ENCODE results near the gene ZC3H8.

Gene ZC3H8

GRCh38 chr2:112262876-112263275, 8.0 kb upstream of the ZC3H8 start:
- in situ Hi-C loops (cut with HindIII; ENCODE audit: low sequenced_read_pairs): no loop called here
- no peak for DNase-seq (ENCODE audit: low read depth)
- no peak for TF ChIP-seq CTCF (IDR thresholded peaks at IDR 0.05; ENCODE audit: low read depth, low read length, missing control alignments)
- no peak overlapping the region for H3K4me3 ChIP-seq (ENCODE audit: low read depth, low read length)

- H3K4me3 ChIP-seq (ENCODE audit: low read depth, low read length): no peak overlapping the region
- TF ChIP-seq CTCF (IDR thresholded peaks at IDR 0.05; ENCODE audit: low read depth, low read length, missing control alignments): no peak
- DNase-seq (ENCODE audit: low read depth): no peak
- in situ Hi-C loops (cut with HindIII; ENCODE audit: low sequenced_read_pairs): no loop called here
Observed at GRCh38 chr2:112260295-112260625, 5.4 kb upstream of the ZC3H8 start.

- H3K4me3 ChIP-seq (ENCODE audit: low read depth, low read length): no peak overlapping the region
- peak; percentile 60 for DNase-seq (ENCODE audit: low read depth)
- TF ChIP-seq CTCF (IDR thresholded peaks at IDR 0.05; ENCODE audit: low read depth, low read length, missing control alignments): peak; percentile 99
- in situ Hi-C loops (cut with HindIII; ENCODE audit: low sequenced_read_pairs): no loop called here
Observed at GRCh38 chr2:112259509-112260294, 4.9 kb upstream of the ZC3H8 start.

GRCh38 chr2:112257575-112257974, 2.7 kb upstream of the ZC3H8 start:
- TF ChIP-seq CTCF (IDR thresholded peaks at IDR 0.05; ENCODE audit: low read depth, low read length, missing control alignments): no peak
- in situ Hi-C loops (cut with HindIII; ENCODE audit: low sequenced_read_pairs): no loop called here
- no peak overlapping the region for H3K4me3 ChIP-seq (ENCODE audit: low read depth, low read length)
- DNase-seq (ENCODE audit: low read depth): no peak

GRCh38 chr2:112256654-112257053, 1.8 kb upstream of the ZC3H8 start:
- no peak for TF ChIP-seq CTCF (IDR thresholded peaks at IDR 0.05; ENCODE audit: low read depth, low read length, missing control alignments)
- DNase-seq (ENCODE audit: low read depth): no peak
- no peak overlapping the region for H3K4me3 ChIP-seq (ENCODE audit: low read depth, low read length)
- in situ Hi-C loops (cut with HindIII; ENCODE audit: low sequenced_read_pairs): no loop called here

- TF ChIP-seq CTCF (IDR thresholded peaks at IDR 0.05; ENCODE audit: low read depth, low read length, missing control alignments): no peak
- no peak for DNase-seq (ENCODE audit: low read depth)
Observed at GRCh38 chr2:112255875-112256274, 1.0 kb upstream of the ZC3H8 start.

More at GRCh38 chr2:112255875-112256274, 1.0 kb upstream of the ZC3H8 start:
- H3K4me3 ChIP-seq (ENCODE audit: low read depth, low read length): no peak overlapping the region
- in situ Hi-C loops (cut with HindIII; ENCODE audit: low sequenced_read_pairs): no loop called here
